Panc1 (cell line): ENCODE data around the gene MACF1.
A peak's percentile ranks its signal among the peaks of the same experiment; 100 is the strongest.

Experiments
- POLR2AphosphoS5 ChIP-seq: IDR thresholded peaks from 2 replicates; pipeline ENCODE4 v1.6.1; 2012; ENCODE audit warnings: mild to moderate bottlenecking, low read depth, low read length, moderate library complexity
- TF ChIP-seq, protein P1 (sequence below): fragments of 450-650 bp; IDR thresholded peaks from 2 replicates; pipeline ENCODE4 v1.5.1; 2017; ENCODE audit warnings: mild to moderate bottlenecking
- TF ChIP-seq, protein P2 (sequence below), 2 experiments: IDR thresholded peaks; 2 replicates each; pipeline ENCODE4 v1.6.1; 2011 to 2012; ENCODE audit warnings: low read depth in 2 of 2, control low read depth in 1 of 2, low read length in 1 of 2, mild to moderate bottlenecking in 1 of 2, moderate library complexity in 1 of 2; ENCODE audit not compliant: insufficient read depth in 1 of 2

DNA sequence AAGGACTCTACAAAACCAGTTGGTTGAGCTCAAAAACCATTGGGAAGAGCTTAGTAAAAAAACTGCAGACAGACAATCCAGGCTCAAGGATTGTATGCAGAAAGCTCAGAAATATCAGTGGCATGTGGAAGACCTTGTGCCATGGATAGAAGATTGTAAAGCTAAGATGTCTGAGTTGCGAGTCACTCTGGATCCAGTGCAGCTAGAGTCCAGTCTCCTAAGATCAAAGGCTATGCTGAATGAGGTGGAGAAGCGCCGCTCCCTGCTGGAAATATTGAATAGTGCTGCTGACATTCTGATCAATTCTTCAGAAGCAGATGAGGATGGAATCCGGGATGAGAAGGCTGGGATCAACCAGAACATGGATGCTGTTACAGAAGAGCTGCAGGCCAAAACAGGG is 183.0 kb downstream of the MACF1 start:
- TF ChIP-seq, protein P1, sequence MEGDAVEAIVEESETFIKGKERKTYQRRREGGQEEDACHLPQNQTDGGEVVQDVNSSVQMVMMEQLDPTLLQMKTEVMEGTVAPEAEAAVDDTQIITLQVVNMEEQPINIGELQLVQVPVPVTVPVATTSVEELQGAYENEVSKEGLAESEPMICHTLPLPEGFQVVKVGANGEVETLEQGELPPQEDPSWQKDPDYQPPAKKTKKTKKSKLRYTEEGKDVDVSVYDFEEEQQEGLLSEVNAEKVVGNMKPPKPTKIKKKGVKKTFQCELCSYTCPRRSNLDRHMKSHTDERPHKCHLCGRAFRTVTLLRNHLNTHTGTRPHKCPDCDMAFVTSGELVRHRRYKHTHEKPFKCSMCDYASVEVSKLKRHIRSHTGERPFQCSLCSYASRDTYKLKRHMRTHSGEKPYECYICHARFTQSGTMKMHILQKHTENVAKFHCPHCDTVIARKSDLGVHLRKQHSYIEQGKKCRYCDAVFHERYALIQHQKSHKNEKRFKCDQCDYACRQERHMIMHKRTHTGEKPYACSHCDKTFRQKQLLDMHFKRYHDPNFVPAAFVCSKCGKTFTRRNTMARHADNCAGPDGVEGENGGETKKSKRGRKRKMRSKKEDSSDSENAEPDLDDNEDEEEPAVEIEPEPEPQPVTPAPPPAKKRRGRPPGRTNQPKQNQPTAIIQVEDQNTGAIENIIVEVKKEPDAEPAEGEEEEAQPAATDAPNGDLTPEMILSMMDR = peak; percentile 62
- TF ChIP-seq POLR2AphosphoS5 = no peak
- TF ChIP-seq, protein P2, sequence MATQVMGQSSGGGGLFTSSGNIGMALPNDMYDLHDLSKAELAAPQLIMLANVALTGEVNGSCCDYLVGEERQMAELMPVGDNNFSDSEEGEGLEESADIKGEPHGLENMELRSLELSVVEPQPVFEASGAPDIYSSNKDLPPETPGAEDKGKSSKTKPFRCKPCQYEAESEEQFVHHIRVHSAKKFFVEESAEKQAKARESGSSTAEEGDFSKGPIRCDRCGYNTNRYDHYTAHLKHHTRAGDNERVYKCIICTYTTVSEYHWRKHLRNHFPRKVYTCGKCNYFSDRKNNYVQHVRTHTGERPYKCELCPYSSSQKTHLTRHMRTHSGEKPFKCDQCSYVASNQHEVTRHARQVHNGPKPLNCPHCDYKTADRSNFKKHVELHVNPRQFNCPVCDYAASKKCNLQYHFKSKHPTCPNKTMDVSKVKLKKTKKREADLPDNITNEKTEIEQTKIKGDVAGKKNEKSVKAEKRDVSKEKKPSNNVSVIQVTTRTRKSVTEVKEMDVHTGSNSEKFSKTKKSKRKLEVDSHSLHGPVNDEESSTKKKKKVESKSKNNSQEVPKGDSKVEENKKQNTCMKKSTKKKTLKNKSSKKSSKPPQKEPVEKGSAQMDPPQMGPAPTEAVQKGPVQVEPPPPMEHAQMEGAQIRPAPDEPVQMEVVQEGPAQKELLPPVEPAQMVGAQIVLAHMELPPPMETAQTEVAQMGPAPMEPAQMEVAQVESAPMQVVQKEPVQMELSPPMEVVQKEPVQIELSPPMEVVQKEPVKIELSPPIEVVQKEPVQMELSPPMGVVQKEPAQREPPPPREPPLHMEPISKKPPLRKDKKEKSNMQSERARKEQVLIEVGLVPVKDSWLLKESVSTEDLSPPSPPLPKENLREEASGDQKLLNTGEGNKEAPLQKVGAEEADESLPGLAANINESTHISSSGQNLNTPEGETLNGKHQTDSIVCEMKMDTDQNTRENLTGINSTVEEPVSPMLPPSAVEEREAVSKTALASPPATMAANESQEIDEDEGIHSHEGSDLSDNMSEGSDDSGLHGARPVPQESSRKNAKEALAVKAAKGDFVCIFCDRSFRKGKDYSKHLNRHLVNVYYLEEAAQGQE (IDR thresholded peaks at IDR 0.05; ENCODE audit: insufficient read depth in 1 of 2, low read depth in 2 of 2, low read length in 1 of 2) = no peak
